HS-27A (cell line): Measurements from ENCODE around the gene TRIM8.
"Not testable (repeated sequence)": the region's sequence is repeated elsewhere in the genome, so short reads cannot be mapped to it uniquely, and the experiment has no call there.

ENCODE experiments used
- DNase-seq: peaks from one replicate; pipeline ENCODE4 v3.0.0-alpha.2; 2012; ENCODE audit warnings: low read depth, missing footprints

The TRIM8 gene

DNA sequence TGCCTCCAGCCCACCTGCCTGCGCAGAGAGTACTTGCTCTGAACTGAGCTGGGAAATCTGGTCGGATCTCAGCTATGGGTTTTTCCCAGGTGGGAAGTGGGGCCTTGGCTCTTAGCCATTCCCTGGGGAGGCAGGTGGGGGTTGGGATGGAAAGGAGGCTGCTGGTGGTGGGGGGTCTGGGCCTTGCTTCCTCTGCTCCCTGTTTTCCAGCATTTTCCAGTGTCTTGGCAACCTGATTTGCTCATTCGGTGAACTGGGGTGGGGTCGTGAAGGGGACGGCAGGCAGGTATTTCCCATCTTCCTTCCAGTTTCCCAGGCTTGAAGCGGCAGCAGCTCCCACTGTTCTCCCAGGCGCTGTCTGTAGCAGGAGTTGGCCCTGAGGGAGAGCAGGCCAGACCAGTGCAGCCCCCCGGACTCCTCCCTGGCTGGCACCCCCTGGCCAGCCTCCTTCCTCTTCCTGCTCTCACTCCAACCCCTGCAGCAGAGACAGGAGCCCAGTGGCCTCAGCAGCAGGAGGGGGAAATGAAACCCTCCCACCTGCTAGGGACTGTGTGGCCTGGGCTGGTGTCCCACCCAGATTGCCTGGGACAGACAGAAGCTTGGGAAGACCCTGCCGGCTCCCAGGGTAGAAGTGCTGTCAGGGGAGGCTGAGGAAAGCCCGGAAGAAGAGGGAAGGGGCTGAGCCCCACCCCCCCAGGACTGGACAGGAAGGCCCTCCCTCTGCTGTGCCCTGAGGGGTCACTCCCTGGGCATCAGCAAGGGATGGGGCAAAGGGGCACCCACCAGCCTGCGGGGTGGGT is 6.6 kb downstream of the TRIM8 start:
- DNase-seq = no peak

DNA sequence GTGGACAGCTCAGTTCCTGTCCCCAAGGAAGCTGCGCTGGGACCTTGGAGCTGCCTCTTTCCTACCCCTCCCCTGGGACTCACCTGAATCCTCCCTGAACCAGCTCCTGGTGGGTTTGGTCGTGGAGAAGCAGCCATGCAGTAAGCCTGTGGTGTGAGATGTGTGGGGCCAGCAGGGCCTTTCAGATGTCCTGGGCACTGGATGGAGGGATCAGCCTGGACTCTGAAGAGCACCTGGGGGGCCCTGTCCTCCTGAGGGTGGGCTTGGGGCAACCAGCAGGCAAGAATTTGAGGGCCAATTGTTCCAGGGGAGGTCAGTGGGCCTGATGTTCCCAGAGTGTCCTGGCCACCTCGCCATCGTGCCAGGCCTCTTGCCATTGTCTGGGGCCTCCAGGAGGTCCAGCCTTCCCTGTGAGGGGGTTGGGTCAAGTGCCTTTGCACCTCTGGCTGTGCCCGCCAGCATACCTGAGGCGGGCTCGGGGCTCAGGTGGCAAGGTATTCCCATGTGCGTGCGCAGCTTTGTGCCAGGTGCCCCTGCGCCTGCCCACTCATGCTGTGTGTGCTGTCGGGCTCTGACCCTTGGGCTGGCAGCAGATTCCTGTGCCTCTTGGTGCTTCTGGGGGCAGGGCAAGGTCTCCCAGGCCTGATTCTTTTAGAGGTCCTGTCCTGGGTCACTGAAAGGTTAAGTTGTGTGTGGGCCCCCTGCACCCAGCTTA is 7.3 kb downstream of the TRIM8 start:
- no peak for DNase-seq

DNA sequence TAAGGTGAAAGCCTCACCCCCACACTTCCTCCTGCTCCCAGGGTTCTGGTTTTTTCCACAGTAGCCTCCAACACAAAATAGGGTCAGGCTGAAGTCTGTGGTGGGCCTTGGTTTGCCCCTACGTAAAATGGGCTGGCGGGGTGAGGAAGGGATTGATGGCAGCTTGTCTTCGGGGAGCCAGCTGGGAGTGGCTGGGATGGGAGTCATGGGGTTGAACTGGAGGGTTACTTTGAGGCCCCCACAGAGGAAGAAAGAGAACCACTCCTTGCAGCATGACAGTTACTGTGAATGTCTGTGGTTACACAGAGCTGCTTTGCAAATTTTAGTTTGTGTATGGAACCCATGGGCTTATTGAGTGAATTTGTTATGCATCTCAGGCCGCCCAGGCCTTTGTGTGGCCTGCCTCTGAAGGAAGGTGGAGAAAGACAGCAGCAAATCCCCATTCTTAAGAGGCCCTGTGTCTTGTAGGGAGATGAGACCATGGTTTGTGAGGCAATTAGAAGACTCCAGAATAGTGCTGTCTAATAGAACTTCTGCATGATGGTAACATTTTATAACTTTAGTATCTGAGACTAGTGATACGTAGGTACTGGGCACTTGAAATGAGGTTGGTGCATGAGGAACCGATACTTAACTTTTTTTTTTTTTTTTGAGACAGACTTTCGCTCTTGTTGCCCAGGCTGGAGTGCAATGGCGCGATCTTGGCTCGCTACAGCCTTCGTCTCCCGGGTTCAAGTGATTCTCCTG is 8.1 kb downstream of the TRIM8 start:
- no peak for DNase-seq

DNA sequence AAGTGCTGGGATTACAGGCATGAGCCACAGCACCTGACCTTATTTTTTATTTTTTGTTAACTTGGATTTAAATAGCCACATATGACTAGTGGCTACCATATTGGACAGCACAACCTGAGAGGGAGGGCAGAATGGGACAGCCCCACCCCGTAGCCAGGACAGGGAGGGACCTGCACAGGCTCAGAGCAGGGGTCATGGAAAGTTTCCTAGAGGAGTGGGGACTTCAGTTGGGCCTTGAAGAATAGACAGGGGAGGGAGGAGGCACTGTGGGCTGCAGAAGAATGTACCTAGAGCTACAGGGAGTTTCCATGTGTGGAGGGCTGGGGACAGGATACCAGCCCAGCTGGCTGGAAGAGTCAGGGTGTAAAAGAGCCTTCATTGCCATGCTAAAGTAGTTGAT is 8.8 kb downstream of the TRIM8 start:
- DNase-seq = no peak

DNA sequence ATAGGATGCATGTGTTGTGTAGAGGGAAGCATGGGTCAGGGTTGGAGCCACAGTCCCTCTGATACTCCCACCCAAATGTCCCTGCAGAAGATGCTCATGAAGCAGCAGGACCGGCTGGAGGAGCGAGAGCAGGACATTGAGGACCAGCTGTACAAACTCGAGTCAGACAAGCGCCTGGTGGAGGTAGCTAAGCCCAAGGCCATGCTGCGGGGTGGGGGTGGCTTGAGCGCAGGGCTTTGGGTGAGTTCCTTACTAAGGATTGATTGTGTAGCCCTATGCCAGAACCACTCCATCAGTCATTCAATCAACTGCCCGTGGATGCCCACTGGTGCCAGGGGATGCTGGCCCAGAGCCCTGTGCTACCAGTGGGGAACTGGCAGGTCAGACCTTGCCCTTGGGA is 10.3 kb downstream of the TRIM8 start:
- no peak for DNase-seq

DNA sequence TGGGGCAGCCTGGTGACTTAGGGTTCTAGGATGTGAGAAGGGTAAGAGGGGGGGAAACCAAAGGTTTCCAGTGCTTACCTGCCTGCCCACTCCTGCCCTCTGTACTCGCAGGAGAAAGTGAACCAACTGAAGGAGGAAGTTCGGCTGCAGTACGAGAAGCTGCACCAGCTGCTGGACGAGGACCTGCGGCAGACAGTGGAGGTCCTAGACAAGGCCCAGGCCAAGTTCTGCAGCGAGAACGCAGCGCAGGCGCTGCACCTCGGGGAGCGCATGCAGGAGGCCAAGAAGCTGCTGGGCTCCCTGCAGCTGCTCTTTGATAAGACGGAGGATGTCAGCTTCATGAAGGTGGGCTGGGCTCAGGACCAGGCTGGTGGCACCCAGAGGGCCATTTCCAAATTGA is 10.7 kb downstream of the TRIM8 start:
- no peak for DNase-seq

DNA sequence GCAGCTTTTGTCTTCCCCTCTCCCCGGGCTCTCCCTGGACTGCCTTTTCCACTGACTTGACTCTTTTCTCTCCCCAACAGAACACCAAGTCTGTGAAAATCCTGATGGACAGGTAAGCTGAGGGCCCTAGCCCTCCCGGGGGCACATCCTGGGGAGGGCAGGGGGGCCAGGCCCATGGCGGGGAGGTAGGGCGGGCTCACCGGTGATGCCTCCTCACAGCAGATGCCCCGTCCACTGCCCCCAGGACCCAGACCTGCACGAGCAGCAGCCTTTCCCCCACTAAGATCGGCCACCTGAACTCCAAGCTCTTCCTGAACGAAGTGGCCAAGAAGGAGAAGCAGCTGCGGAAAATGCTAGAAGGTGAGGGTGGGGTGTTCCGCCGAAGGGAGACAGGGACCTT is 11.7 kb downstream of the TRIM8 start:
- no peak for DNase-seq

DNA sequence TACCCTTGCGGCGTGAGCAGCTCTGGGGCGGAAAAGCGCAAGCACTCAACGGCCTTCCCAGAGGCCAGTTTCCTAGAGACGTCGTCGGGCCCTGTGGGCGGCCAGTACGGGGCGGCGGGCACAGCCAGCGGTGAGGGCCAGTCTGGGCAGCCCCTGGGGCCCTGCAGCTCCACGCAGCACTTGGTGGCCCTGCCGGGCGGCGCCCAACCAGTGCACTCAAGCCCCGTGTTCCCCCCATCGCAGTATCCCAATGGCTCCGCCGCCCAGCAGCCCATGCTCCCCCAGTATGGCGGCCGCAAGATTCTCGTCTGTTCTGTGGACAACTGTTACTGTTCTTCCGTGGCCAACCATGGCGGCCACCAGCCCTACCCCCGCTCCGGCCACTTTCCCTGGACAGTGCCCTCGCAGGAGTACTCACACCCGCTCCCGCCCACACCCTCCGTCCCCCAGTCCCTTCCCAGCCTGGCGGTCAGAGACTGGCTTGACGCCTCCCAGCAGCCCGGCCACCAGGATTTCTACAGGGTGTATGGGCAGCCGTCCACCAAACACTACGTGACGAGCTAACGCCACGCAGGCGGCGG is 12.6 kb downstream of the TRIM8 start:
- no peak for DNase-seq

- no peak for DNase-seq
Measured at GRCh38 chr10:102657451-102657850, 13.2 kb downstream of the TRIM8 start.

- no peak for DNase-seq
Measured at GRCh38 chr10:102657984-102658724, 13.9 kb downstream of the TRIM8 start.

DNA sequence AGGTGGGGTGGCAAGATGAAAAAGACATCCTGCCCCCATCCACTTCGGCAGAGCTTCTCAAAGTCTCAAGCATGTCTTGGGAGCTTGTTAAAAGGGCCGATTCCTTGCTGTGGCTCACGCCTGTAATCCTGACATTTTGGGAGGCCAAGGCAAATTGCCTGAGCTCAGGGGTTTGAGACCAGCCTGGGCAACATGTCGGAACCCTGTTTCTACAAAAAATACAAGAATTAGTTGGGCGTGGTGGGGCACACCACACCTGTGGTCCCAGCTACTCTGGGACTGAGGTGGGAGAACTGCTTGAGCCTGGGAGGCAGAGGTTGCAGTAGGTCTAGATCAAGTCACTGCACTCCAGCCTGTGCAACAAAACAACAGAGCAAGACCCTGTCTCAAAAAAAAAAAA is 14.5 kb downstream of the TRIM8 start:
- no peak for DNase-seq

- DNase-seq = no peak
Measured at GRCh38 chr10:102660888-102661657, 16.8 kb downstream of the TRIM8 start.

DNA sequence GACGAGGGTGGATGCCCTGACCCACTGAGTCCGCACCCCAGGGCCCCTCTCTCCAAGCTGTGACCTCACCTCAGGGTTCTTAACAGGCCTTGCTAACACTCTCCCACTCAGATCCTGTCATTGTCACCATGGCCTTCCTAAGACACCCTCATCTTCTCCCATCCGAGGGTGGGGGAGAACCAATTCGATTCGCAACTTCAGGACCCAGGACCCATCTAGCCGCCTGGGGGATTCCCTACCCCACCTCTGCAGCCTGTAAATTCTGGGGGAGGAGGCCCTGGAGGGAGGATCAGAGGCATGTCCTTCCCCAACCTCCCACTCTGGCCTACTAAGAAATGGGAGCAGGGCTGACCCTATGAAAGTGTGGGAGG is 17.4 kb downstream of the TRIM8 start:
- DNase-seq = no peak

- no peak for DNase-seq
Measured at GRCh38 chr10:102665904-102666509, 21.7 kb downstream of the TRIM8 start.

- DNase-seq = not testable (repeated sequence)
Measured at GRCh38 chr10:102667411-102667810, 23.1 kb downstream of the TRIM8 start.

- DNase-seq = no peak
Measured at GRCh38 chr10:102668326-102669107, 24.2 kb downstream of the TRIM8 start.

GRCh38 chr10:102669206-102670064 is 25.2 kb downstream of the TRIM8 start:
- DNase-seq = no peak

DNA sequence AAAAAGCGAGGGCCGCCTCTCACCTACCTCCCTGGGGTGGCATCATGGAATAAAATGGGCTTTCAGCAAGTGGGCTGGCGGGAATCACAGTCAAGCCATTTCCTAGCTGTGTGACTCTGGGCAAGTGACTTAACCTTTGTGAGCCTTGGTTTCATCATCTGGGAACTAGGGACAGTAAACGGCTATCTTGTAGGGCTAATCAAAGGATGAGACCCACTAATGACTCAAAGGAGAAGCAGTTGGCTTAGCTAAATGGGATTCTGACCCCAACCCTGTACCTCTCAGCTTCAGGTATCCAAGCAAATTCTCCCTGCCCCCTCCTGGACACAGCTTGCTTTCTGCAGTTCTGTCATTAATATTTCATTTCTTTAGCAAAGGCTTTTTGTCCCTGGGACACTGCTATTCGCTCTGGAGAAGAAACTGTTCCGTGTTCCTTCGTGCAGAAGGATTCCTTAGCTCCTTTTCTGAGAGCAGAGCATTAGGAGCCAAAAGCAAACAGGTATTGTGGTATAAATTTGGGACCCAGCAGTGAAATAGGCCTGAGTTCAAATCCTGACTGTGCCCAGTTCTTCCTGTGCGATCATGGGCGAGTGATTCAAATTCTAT is 25.9 kb downstream of the TRIM8 start:
- DNase-seq = no peak
